Activated T-helper 1 cell treated with Interleukin-2 at 50 U/mL for 16 hours (primary cell): ENCODE data around the gene CREB1.

Experiments
- DNase-seq: peaks from one replicate; pipeline ENCODE4 v3.0.0-alpha.2; 2020; ENCODE audit warnings: low read depth

The CREB1 gene

GRCh38 chr2:207504513-207505170 is 25.1 kb upstream of the CREB1 start:
- DNase-seq = no peak

DNA sequence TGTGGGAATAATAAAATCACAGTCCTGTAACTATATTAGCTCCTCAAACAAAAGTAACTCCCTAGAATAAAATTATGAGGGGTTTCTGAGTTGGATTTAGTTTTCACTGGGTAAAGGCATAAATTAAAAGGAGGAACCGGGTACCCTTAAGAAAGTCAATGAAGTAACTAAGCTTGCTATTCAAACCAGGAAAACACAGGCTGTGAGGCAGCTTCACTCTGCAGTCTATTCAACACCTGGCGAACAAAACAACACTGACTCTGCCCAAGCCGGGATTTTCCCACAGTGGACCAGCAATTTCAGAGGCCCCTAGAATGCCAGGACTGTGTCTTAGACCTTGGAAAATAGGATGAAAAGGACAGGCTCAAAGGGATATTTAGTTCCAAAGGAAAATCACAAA is 24.6 kb upstream of the CREB1 start:
- DNase-seq = no peak

DNA sequence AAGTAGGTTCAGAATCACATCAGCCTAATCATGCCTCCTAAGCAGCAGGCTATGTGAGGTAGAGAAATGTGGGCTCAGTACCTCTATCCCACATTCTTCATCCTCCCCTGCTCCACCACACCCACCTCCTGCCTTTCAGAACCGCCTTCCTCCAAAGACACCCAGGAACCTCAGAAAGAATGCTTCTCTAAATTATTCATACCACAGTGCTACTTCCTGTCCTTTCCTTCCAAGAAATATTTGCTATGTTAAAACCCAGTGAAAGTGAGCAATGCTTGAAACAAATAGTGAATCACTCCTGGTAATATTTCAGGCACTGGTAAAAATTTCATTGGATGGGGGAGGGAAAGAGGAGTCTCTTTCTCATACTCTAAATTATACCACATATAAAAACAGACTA is 24.0 kb upstream of the CREB1 start:
- DNase-seq = no peak

DNA sequence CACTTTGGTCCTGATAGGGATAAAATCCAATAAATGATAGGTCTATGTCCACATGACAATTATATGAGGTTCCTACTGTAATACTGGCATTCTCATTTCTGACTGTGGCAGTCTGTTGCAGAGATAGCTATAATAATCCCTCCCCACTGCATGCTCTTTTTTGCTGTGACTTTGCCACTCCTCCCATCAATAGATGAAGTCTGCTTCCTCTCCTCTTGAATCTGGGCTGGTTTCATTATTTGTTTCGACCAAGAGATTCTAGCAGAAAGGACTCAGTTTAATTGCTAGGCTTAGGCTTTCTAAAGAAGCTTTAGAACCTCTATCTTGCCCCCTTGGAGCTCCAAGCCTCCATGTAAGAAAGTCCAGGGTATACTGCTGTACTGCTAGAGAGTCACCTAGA is 23.3 kb upstream of the CREB1 start:
- DNase-seq = no peak

DNA sequence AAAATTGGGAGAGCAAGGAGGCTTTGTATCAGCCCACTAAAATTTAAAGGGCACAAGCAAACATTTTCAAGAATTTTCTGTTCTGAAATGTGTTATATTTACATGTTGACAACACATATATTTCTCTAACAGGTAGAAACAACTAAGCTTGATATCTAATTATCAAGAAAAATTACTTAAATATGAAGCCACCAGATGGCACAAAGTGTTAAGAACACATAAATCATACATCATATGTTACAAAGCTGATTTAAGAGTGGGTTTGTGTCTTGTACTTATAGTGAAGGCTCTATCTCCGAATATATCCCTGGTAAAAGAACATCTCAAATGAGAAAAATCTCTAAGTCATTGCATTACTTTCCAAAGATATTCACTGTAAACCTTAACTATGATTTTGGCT is 19.6 kb upstream of the CREB1 start:
- no peak for DNase-seq

GRCh38 chr2:207511851-207512250 is 17.9 kb upstream of the CREB1 start:
- no peak for DNase-seq

DNA sequence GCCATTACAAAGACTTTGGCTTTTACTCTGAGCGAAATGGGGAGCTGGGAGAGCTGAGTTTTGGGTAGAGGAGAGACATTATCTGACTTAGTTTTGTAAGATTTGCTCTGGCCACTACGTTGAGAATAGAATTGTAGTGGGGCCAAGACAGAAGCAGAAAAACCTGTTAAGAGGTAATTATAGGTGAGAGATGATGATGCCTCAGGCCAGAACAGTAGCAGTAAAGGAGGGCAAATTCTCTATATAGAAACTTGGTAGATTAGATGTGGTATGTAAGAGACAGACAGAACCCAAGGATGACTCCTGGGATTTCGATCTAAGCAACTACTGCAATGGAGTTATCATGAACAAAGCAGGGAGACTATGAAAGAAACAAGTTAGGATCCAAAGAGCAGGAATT is 17.4 kb upstream of the CREB1 start:
- DNase-seq = no peak

GRCh38 chr2:207513551-207514257 is 16.1 kb upstream of the CREB1 start:
- DNase-seq = no peak

DNA sequence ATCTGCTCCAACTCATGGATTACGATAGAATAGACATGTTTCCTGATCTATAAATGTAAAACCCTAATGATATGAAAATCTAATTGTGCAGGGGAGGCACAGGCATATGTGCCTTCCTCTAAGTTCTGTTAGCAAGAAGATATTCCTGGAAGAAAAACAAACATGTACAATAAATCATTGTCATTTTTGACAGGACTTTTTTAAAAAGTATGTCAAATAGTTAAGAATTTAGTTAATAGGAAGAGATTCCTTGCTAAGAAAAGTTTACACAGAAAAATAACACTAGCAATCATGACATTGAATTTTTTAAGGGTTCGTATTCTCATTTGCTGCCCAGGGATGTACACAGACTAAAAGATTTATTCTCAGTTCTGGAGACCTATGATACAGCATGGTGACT is 15.3 kb upstream of the CREB1 start:
- no peak for DNase-seq

DNA sequence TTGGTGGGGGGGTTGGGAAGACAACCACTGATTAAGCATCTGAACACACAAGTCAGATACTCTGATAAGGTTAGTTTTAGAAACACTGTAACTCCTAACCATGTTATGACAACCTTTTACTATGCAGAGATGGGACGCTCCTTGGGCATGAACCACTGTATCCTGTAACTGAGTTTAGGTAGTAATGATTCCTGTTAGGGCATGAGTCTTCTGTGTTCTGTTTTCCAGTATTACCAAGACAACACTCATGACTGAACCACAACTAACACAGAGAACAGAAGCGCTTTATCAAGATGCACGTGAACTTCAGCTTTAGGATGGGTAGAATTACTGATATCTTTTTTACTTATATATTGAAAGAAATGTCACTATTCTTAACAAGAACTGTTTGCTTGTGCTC is 14.1 kb upstream of the CREB1 start:
- DNase-seq = no peak

DNA sequence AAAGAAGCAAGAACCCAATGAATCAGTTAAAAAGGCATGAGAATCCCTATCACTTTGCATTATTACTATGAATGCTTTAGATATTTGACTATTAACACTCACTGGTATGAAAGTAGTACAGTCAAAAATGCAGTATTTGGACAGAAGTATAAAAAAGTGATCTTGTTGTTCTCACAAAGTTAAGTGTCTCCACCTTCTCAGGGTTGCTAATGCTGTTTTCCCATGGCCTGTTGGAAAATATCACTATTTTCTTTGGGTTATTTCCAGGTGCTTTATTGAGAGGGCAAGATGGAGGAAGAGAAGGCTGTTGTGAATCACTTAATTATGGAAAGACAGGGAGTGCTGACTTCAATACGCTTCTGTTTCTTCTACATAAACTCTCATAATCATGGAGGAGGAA is 13.6 kb upstream of the CREB1 start:
- DNase-seq = no peak

DNA sequence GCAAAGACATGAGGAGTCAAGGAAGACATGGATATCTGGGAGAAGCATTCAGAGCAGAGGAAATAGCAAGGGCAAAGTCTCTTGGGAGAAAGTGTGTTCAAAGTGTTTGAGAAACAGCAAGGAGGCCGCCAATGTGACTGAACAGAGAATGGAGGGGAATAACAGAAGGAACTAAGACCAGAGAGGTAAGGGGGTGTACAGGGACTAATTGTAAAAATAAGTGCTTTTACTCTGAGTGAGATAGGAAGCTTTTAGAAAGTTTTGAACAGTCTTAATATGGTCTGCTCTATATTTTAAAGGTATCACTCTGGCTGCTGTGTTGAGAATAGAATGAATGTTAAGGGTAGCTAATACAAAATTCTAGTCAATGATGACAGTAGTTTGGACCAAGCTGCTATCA is 6.8 kb upstream of the CREB1 start:
- no peak for DNase-seq

GRCh38 chr2:207525296-207525695 is 4.5 kb upstream of the CREB1 start:
- no peak for DNase-seq

DNA sequence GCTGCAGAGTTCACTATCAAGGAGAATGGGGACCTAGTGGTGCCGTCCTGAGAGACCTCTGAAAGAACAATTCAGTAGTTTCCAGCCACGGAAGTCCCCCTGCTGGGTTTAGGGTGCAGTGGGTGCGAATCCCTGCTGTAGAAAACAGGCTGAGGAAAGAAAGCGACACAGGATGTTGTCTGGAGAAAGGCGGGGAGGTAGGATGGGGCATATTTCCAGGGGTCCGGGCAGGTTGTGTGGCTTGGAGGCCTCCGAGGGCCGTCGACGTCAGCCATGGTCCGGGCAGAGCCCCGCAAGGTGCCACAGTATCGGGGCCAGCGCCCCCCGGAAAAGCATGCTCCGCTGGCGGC is 807 bp upstream of the CREB1 start:
- DNase-seq = peak; percentile 48

- peak; percentile 27 for DNase-seq
Measured at GRCh38 chr2:207530160-207531031, 634 bp downstream of the CREB1 start.

DNA sequence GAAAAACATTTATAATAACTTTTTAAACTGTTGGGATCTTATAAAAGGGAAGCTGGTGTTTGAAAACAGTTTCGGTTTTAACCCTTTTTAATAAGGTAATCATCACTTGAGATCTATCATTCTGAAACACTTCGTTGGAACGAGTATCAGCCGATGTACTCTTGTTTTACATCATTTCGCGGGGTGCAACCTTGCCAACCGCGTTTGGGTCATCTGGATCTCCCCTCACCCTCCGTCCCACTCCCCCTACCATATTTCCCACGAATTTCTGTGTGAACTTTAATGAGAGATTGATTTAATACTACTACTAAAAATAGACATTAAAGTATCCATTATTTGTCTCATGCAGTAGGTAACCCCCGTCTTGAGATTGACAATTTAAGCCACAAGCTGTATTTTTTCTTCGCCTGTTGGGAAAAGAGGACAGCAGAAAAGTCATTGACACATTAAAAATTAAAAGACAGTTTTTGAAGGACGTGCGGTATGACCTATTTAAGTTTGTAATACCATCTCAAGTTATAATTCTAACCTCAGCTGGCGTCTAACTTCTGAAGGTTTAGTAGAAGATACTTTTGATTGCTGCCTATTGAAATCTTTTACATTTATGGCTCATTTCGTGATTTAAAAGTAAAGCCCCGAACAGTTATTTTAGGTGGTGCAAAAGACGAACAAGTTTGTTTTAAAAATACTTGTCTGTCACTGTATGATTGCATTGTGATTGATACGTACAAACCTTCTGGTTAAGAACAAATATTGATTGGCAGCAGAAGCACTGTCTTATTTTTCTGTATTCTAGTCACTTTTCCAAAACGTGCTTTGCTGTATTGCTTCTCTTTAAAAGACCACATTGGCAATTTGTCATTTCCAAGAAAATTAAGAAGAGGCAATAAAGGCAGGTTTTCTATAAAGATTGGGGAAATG is 1.5 kb downstream of the CREB1 start:
- no peak for DNase-seq

- no peak for DNase-seq
Measured at GRCh38 chr2:207532676-207533075, 2.9 kb downstream of the CREB1 start.

DNA sequence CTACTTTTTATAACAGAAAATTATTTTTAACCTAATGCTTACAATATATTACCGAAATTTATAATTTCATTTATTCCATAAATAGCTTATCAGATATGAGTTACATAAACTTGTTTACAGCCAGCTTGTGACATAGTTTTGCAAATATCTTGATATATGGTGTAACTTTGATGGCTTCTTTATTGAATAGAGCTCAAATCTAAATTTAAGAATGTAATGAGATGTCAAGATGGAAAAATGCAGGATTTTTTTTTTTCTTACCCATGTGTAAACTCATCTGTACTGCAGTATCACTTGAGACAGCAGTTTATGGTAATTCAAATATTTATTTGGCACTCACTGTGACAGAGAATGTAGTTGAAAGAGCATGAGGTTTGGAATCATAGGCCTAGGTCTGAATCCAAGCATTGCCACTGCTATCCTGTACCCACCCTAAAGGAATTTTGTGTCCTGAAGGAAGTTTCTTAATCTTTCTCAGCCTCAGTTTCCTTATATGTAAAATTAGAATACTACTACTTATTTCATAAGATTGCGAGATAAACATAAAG is 3.8 kb downstream of the CREB1 start:
- DNase-seq = no peak

DNA sequence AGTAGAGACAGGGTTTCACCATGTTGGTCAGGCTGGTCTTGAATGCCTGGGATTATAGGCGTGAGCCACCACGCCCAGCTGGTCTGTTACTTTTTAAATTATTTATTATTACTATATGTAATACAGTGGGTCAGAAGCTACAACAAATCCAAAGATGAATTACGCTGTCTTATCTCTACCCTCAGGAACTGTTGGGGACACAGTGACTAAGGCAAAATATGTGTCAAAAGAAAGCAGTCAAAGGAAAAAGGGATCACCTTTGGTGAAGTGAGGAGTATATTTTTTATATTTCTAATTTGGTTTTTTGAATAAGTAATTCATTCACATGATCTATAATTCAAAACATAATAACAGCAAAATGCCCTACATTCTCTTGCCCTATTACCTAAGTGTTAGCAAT is 4.7 kb downstream of the CREB1 start:
- no peak for DNase-seq

- DNase-seq = no peak
Measured at GRCh38 chr2:207539470-207539869, 9.7 kb downstream of the CREB1 start.

- no peak for DNase-seq
Measured at GRCh38 chr2:207540431-207540830, 10.7 kb downstream of the CREB1 start.

GRCh38 chr2:207541933-207542332 is 12.2 kb downstream of the CREB1 start:
- no peak for DNase-seq
